ENCODE measurements around the gene TMEM229A. TPM values are rescaled to one million over a fixed set of nuclear protein-coding genes. Genes with fewer than 3 reads are reported as not detected.

Gene TMEM229A
- total and polyA plus RNA-seq, 2 experiments from 2014 or later, result 0.17 TPM; not detected in 1

DNA sequence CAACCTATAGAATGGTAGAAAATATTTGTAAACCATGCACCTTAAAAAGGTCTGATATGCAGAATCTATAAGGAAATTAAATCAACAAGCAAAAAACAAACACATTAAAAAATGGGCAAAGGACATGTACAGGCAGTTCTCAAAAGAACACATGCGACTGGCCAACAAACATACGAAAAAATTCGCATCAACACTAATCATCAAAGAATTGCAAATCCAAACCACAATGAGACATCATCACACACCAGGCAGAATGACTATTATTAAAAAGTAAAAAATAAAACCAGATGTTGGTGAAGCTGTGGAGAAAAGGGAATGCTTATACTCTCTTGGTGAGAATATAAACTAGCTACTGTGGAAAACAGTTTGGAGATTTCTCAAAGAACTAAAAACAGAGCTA is 33.2 kb downstream of the TMEM229A start:
- WGBS (ENCODE audit: low lambda C conversion rate, missing lambda C conversion rate), result 92% methylated on average over 3 of the region's 3 CpGs
- no peaks in the 10 kb centered on the region for H3K36me3 ChIP-seq (replicated peaks; ENCODE audit: insufficient read depth, low read depth)
- no peaks in the 10 kb centered on the region for H3K9me3 ChIP-seq (ENCODE audit: low read depth)
- no peaks in the 10 kb centered on the region for H3K79me2 ChIP-seq
- H3K4me2 ChIP-seq, result no peak overlapping the region
- H3K4me1 ChIP-seq (ENCODE audit: insufficient read depth), result no peaks in the 10 kb centered on the region
- H3K27me3 ChIP-seq, result no peaks in the 10 kb centered on the region
- no peak overlapping the region for H2AFZ ChIP-seq
- TF ChIP-seq EZH2phosphoT487 (IDR thresholded peaks at IDR 0.05; ENCODE audit: low read depth, severe bottlenecking, unreplicated experiment) (no peak), EZH2 (IDR thresholded peaks at IDR 0.05; ENCODE audit: borderline replicate concordance) (no peak)
- TF ChIP-seq, protein P1, sequence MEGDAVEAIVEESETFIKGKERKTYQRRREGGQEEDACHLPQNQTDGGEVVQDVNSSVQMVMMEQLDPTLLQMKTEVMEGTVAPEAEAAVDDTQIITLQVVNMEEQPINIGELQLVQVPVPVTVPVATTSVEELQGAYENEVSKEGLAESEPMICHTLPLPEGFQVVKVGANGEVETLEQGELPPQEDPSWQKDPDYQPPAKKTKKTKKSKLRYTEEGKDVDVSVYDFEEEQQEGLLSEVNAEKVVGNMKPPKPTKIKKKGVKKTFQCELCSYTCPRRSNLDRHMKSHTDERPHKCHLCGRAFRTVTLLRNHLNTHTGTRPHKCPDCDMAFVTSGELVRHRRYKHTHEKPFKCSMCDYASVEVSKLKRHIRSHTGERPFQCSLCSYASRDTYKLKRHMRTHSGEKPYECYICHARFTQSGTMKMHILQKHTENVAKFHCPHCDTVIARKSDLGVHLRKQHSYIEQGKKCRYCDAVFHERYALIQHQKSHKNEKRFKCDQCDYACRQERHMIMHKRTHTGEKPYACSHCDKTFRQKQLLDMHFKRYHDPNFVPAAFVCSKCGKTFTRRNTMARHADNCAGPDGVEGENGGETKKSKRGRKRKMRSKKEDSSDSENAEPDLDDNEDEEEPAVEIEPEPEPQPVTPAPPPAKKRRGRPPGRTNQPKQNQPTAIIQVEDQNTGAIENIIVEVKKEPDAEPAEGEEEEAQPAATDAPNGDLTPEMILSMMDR (IDR thresholded peaks at IDR 0.05; ENCODE audit: poor library complexity), result no peak
- no peaks in the 10 kb centered on the region for H3K9me2 ChIP-seq (replicated peaks; ENCODE audit: insufficient read depth)
- H3K27ac ChIP-seq, result no peak overlapping the region
- H3K4me3 ChIP-seq, result no peak overlapping the region
- no peaks in the 10 kb centered on the region for H4K20me1 ChIP-seq (ENCODE audit: insufficient read depth, poor library complexity, severe bottlenecking)
- no peak for DNase-seq (ENCODE audit: low spot score)

DNA sequence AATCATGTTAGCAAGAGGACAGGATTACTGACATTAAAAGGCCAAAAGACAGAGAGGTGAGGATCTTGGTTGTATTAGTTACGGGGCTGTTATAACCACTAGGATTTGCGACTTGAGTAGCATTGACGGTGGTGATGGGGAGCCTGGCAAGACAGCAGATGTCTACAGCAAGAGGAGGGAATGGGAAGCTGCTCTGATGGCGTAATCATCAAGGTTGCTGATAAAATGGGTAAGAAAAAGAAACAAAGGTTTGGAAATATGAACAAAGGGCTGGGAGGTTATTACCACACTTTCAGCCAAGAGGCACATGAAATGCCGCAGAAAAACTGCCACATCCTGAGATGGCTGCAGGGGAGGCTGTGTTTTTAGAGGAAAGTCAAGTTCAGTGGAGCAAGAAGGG is 33.9 kb downstream of the TMEM229A start:
- no peak for DNase-seq (ENCODE audit: low spot score)
- no peaks in the 10 kb centered on the region for H3K9me3 ChIP-seq (ENCODE audit: low read depth)
- no peaks in the 10 kb centered on the region for H3K79me2 ChIP-seq
- H3K9me2 ChIP-seq (replicated peaks; ENCODE audit: insufficient read depth), result no peaks in the 10 kb centered on the region
- 91% methylated on average over 5 of the region's 5 CpGs for WGBS (ENCODE audit: low lambda C conversion rate, missing lambda C conversion rate)
- no peak overlapping the region for H3K4me2 ChIP-seq
- no peak overlapping the region for H3K4me3 ChIP-seq
- H3K27me3 ChIP-seq, result no peaks in the 10 kb centered on the region
- no peaks in the 10 kb centered on the region for H4K20me1 ChIP-seq (ENCODE audit: insufficient read depth, poor library complexity, severe bottlenecking)
- no peak overlapping the region for H3K27ac ChIP-seq
- no peaks in the 10 kb centered on the region for H3K36me3 ChIP-seq (replicated peaks; ENCODE audit: insufficient read depth, low read depth)
- no peak for TF ChIP-seq EZH2phosphoT487 (IDR thresholded peaks at IDR 0.05; ENCODE audit: low read depth, severe bottlenecking, unreplicated experiment)
- TF ChIP-seq EZH2 (IDR thresholded peaks at IDR 0.05; ENCODE audit: borderline replicate concordance), result no peak
- TF ChIP-seq, protein P1 (IDR thresholded peaks at IDR 0.05; ENCODE audit: poor library complexity), result no peak
- no peaks in the 10 kb centered on the region for H3K4me1 ChIP-seq (ENCODE audit: insufficient read depth)
- no peak overlapping the region for H2AFZ ChIP-seq

DNA sequence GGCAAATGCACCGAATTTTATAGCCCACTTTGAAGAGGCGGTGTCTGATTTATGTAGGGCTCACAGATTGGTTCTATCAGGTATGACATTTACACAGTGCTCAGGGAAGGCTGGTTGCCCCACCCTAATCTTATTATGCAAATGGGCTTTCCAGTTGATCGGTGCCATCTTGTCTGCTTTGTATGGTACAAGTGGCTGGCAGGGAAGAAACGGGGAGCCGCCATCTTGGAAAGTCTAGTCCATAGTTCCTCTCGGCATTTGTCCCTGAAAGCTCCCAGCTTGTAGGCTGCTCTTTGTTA is 36.6 kb downstream of the TMEM229A start:
- Histone ChIP-seq H3K4me3 (no peak overlapping the region), H3K4me2 (no peak overlapping the region), H3K36me3 (replicated peaks; ENCODE audit: insufficient read depth, low read depth) (no peaks in the 10 kb centered on the region), H3K9me2 (replicated peaks; ENCODE audit: insufficient read depth) (no peaks in the 10 kb centered on the region), H3K9me3 (ENCODE audit: low read depth) (no peaks in the 10 kb centered on the region), H3K4me1 (ENCODE audit: insufficient read depth) (no peaks in the 10 kb centered on the region), H2AFZ (no peak overlapping the region), H3K27me3 (no peaks in the 10 kb centered on the region), H3K79me2 (no peaks in the 10 kb centered on the region), H4K20me1 (ENCODE audit: insufficient read depth, poor library complexity, severe bottlenecking) (no peaks in the 10 kb centered on the region), H3K27ac (no peak overlapping the region)
- TF ChIP-seq, protein P1 (IDR thresholded peaks at IDR 0.05; ENCODE audit: poor library complexity), result no peak
- no peak for TF ChIP-seq EZH2 (IDR thresholded peaks at IDR 0.05; ENCODE audit: borderline replicate concordance)
- TF ChIP-seq EZH2phosphoT487 (IDR thresholded peaks at IDR 0.05; ENCODE audit: low read depth, severe bottlenecking, unreplicated experiment), result no peak
- WGBS (ENCODE audit: low lambda C conversion rate, missing lambda C conversion rate), result 97% methylated on average over 6 of the region's 6 CpGs
- no peak for DNase-seq (ENCODE audit: low spot score)

Measured in hepatocyte (in vitro differentiated cells).